Upper lobe of left lung (tissue), 4 donors: Measurements from ENCODE around the gene BICRA.

ENCODE experiments used
- EP300 ChIP-seq, 4 donors: sonication (generic); formaldehyde crosslinking; IDR thresholded peaks; one replicate each; pipeline ENCODE4 v1.5.1; 2017; ENCODE audit warnings: antibody characterized with exemption in 4 of 4, control low read depth in 2 of 4
- POLR2A ChIP-seq, 4 donors: fragments of 450-650 bp; IDR thresholded peaks; one replicate each; pipeline ENCODE4 v1.5.1; 2016 to 2017; ENCODE audit warnings: antibody characterized with exemption in 4 of 4, mild to moderate bottlenecking in 2 of 4
- TF ChIP-seq, protein P1 (sequence below), 6 experiments: fragments of 450-650 bp in 4 of 6; fragments of 200-600 bp in 2 of 6; sonication (generic) in 2 of 6; IDR thresholded peaks; one replicate each; pipeline ENCODE4 v1.5.1; 2016 to 2019; ENCODE audit warnings: antibody characterized with exemption in 6 of 6

DNA sequence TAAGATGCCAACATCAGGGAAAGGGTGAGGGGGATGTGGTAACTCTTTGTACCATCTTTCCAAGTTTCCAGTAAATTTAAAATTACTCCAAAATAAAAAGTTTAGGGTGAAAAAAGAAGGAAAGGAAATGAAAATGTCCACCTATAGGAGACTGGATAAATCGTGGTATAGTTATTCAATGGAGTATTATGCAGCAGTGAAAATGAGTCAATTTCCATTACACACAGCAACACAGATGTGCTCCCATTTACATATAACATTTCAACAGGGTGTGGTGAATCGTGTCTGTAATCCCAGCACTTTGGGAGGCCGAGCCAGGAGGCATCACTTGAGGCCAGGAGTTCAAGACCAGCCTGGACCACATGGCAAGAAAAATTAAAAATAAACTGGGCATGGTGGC lies 28.5 kb upstream of the BICRA start:
- TF ChIP-seq, protein P1, sequence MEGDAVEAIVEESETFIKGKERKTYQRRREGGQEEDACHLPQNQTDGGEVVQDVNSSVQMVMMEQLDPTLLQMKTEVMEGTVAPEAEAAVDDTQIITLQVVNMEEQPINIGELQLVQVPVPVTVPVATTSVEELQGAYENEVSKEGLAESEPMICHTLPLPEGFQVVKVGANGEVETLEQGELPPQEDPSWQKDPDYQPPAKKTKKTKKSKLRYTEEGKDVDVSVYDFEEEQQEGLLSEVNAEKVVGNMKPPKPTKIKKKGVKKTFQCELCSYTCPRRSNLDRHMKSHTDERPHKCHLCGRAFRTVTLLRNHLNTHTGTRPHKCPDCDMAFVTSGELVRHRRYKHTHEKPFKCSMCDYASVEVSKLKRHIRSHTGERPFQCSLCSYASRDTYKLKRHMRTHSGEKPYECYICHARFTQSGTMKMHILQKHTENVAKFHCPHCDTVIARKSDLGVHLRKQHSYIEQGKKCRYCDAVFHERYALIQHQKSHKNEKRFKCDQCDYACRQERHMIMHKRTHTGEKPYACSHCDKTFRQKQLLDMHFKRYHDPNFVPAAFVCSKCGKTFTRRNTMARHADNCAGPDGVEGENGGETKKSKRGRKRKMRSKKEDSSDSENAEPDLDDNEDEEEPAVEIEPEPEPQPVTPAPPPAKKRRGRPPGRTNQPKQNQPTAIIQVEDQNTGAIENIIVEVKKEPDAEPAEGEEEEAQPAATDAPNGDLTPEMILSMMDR (IDR thresholded peaks at IDR 0.05): no peak
- TF ChIP-seq EP300 (IDR thresholded peaks at IDR 0.05): no peak
- no peak for TF ChIP-seq POLR2A (IDR thresholded peaks at IDR 0.05)
